Heart right ventricle (tissue), 16 donors: ENCODE results near the gene CELA3B. TPM values are rescaled to one million over a fixed set of nuclear protein-coding genes. Genes with fewer than 3 reads are reported as not detected.
A peak's percentile ranks its signal among the peaks of the same experiment; 100 is the strongest.
"Not testable (repeated sequence)": the region's sequence is repeated elsewhere in the genome, so short reads cannot be mapped to it uniquely, and the experiment has no call there.

Experiments
- ATAC-seq, 8 donors: fragments of 200-7000 bp; cut with Tn5 transposase; one replicate each; pipeline ENCODE4 v1.9.1; 2020; ENCODE audit warnings: mild to moderate bottlenecking in 8 of 8, moderate library complexity in 8 of 8, moderate number of reproducible peaks in 1 of 8
- DNase-seq, 2 donors: peaks; one replicate each; pipeline ENCODE4 v3.0.0-alpha.2; 2020
- H3K27ac ChIP-seq, 10 donors: fragments of 200-600 bp; sonication (generic) in 2 of 10; one replicate each; pipeline versions ENCODE4 v1.5.0 to v1.8.0; 2020 to 2022; ENCODE audit warnings: mild to moderate bottlenecking in 3 of 10
- H3K27me3 ChIP-seq, 7 donors: fragments of 200-600 bp; one replicate each; pipeline ENCODE4 v1.8.0; 2021 to 2022; ENCODE audit warnings: mild to moderate bottlenecking in 2 of 7
- H3K36me3 ChIP-seq, 9 donors: fragments of 200-600 bp; sonication (generic) in 1 of 9; one replicate each; pipeline versions ENCODE4 v1.5.0 to v1.8.0; 2020 to 2022; ENCODE audit warnings: mild to moderate bottlenecking in 2 of 9
- H3K4me1 ChIP-seq, 9 donors: fragments of 200-600 bp; sonication (generic) in 1 of 9; one replicate each; pipeline versions ENCODE4 v1.5.0 to v1.8.0; 2020 to 2022; ENCODE audit warnings: mild to moderate bottlenecking in 4 of 9
- H3K4me3 ChIP-seq, 10 donors: fragments of 200-600 bp; sonication (generic) in 2 of 10; one replicate each; pipeline versions ENCODE4 v1.5.0 to v1.8.0; 2020 to 2022; ENCODE audit warnings: mild to moderate bottlenecking in 7 of 10, moderate library complexity in 2 of 10
- H3K9me3 ChIP-seq, 11 donors: fragments of 200-600 bp in 10 of 11; sonication (generic) in 2 of 11; one replicate each; pipeline versions ENCODE4 v1.5.0 to v1.8.0; 2013 to 2022; ENCODE audit warnings: mild to moderate bottlenecking in 2 of 11, control low read depth in 1 of 11, moderate library complexity in 1 of 11
- CTCF ChIP-seq, 9 donors: fragments of 200-600 bp; sonication (generic) in 2 of 9; IDR thresholded peaks; one replicate each; pipeline versions ENCODE4 v1.5.0 to v1.8.0; 2021 to 2022; ENCODE audit warnings: antibody characterized with exemption in 9 of 9, mild to moderate bottlenecking in 5 of 9, moderate library complexity in 1 of 9
- WGBS, 2 donors: extraction: QIAGEN DNeasy Blood & Tissue Kit; methylation state at CpG; one replicate each; pipeline ENCODE4 v1.1.7; 2013; ENCODE audit warnings: inconsistent platforms in 1 of 2; 5-methylcytosine and 5-hydroxymethylcytosine counted together
- intact Hi-C, 10 donors: fragments of 100-400 bp; cut with DNase I; formaldehyde crosslinking; loops; one replicate each; pipeline versions ENCODE4 v1.11.1 to v1.14.2; 2022
- long read RNA-seq, 3 donors: library from polyadenylated mRNA; unstranded; transcript quantifications; one replicate each; pipeline ENCODE4 v2.0.0, GENCODE V29; 2020 to 2021
- polyA plus RNA-seq, 2 donors: library from polyadenylated mRNA; stranded (reverse); fragments of 200-250 nt; gene quantifications; one replicate each; pipeline ENCODE4 v1.2.3, GENCODE V29; 2013
- total RNA-seq, 10 donors: library from RNA; stranded (reverse); fragmentation: NEBNext Ultra II Directional in 3 of 10; extraction: Animal tissue kit (Norgen Biotek cat#: 25700) in 3 of 10; gene quantifications; one replicate each; pipeline versions ENCODE4 v1.2.1 to v1.2.4, GENCODE V29; 2021 to 2023
- donor health status: Arrhythmogenic right ventricular cardiomyopathy.
- donor health status: ischemic (EF 13 %, LVEDD 7.1; RV severe dilation, severe dysfunction).
- donor health status: healthy with polysubstance abuse.
- donor health status: DM: no; HTN: yes; CAD: no.
- donor health status: DM: no; HTN: no; CAD: no.
- donor health status: ischemic (EF 25% LVEDD 6.9; RV normal size, moderate dysfunction).
- donor health status: ischemic (EF 25% LVEDD 5.7; RV mildly dilated, moderate dysfunction).
- donor health status: healthy.
- donor health status: DM: yes; HTN: yes; CAD: no.
- donor health status: Ischemic cardiomyopathy.
- donor health status: ischemic (EF 35%, LVEDD 5.7; RV mildly dilated, moderate dysfunction).
- donor health status: nonischemic (EF 11% LVEDD 7.7; RV severe dilation, severe dysfunction).
- donor health status: DM: yes; HTN: yes; CAD: no.
- donor health status: PGD.
- donor health status: ischemic (EF 29% LVEDD 5.4; RV normal size, mild dysfunction).
- donor health status: nonischemic (EF 23%, LVEDD 6.1; RV moderate dilation, normal function).

CELA3B gene
- total RNA-seq (1 to 10 TPM in 7 of 10 donors, not detected in 3; 1.1 to 2.5 (median 1.3) TPM), polyA plus RNA-seq (under 1 TPM in 1 of 2 donors, not detected in 1; 0.13 TPM)
- long read RNA-seq, donor 1, result 0 reads
- long read RNA-seq, donor 2, result 0 reads
- long read RNA-seq, donor 3, result 0 reads

- H3K4me1 ChIP-seq, H3K9me3 ChIP-seq, DNase-seq, H3K36me3 ChIP-seq, H3K27me3 ChIP-seq, H3K27ac ChIP-seq, H3K4me3 ChIP-seq, ATAC-seq, intact Hi-C loops: not testable (repeated sequence)
- 84 to 88% methylated on average over 9 of the region's 9 CpGs for WGBS, 2 donors
Measured at GRCh38 chr1:21976703-21977239, at the start of gene CELA3B. TSS of gene CELA3B (plus strand) at chr1:21977022. CDS start at chr1:21977040, 18 bp downstream.

DNA sequence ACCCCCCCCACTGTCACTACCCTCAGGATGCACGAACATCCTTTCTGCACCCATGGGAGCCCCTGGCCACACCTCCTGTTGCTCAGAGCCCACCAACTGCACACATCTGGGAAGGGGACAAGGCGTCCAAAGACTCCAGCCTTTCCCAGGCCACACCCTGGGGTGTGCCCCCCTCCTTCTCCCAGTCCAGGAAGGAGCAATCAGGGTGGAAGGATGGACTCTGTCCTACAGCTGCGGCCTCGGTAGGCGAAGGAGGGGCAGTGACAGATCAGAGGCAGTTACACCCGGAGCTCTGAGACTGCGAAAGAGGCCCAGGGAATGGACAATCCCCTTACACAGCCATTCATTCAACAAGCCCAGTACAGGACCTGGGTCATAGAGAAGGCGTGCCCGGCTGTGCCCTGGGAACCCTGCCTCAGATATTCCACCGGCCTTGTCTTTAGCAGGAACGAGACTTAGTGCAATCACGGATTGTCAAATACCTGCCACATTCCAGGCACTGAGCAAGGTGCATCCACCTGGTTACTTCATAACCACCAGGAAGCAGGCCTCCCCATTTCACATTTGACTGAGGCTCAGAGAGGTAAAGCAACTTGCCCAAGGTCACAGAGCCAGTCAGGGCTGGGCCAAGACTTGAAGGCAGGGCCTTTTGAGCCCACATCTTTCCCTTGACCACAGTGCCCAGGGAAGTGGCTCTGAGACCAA, 49.1 kb upstream of the CELA3B start:
- Histone ChIP-seq H3K4me3 (peak overlapping the region in 2 of 10 donors; percentile 0 to 11), H3K27ac (peak overlapping the region; percentile 79 to 99 (median 94)), H3K36me3 (peaks cover 0 to 27% (median 0%) of the 10 kb centered on the region in 9 donors), H3K9me3 (no peaks in the 10 kb centered on the region), H3K27me3 (no peaks in the 10 kb centered on the region), H3K4me1 (peaks cover 68 to 100% (median 98%) of the 10 kb centered on the region in 9 donors)
- 40 to 43% methylated on average over 12 of the region's 12 CpGs for WGBS, 2 donors
- ATAC-seq (peak; percentile 37 to 74 (median 56)), DNase-seq (peak; percentile 65 to 74)
- TF ChIP-seq CTCF (IDR thresholded peaks at IDR 0.05), result no peak
- intact Hi-C loops, result no loop called here

- Histone ChIP-seq H3K36me3 (peaks cover 0 to 34% (median 0%) of the 10 kb centered on the region in 9 donors), H3K4me3 (no peak overlapping the region), H3K27me3 (no peaks in the 10 kb centered on the region), H3K4me1 (peaks cover 59 to 100% (median 96%) of the 10 kb centered on the region in 9 donors), H3K27ac (peak overlapping the region; percentile 89 to 99 (median 94)), H3K9me3 (no peaks in the 10 kb centered on the region)
- intact Hi-C loops, result no loop called here
- no peak for TF ChIP-seq CTCF (IDR thresholded peaks at IDR 0.05)
- ATAC-seq (peak in 2 of 8 donors; percentile 14 to 16), DNase-seq (peak in 1 of 2 donors; percentile 40)
- 28 to 35% methylated on average over 8 of the region's 8 CpGs for WGBS, 2 donors
Measured at GRCh38 chr1:21930080-21930571, 46.7 kb upstream of the CELA3B start.

GRCh38 chr1:21930629-21931170, 46.1 kb upstream of the CELA3B start:
- WGBS, 2 donors, result 85 to 86% methylated on average over 6 of the region's 6 CpGs

More at GRCh38 chr1:21930629-21931170, 46.1 kb upstream of the CELA3B start:
- peaks cover 0 to 34% (median 0%) of the 10 kb centered on the region in 9 donors for H3K36me3 ChIP-seq
- H3K27ac ChIP-seq, result peak overlapping the region; percentile 89 to 99 (median 94)
- DNase-seq (no peak), ATAC-seq (no peak)
- H3K27me3 ChIP-seq, result no peaks in the 10 kb centered on the region
- TF ChIP-seq CTCF (IDR thresholded peaks at IDR 0.05), result no peak
- peaks cover 56 to 100% (median 91%) of the 10 kb centered on the region in 9 donors for H3K4me1 ChIP-seq
- intact Hi-C loops, result no loop called here
- no peaks in the 10 kb centered on the region for H3K9me3 ChIP-seq
- peak overlapping the region in 6 of 10 donors; percentile 9 to 91 (median 82) for H3K4me3 ChIP-seq
